K562 (cell line): ENCODE measurements around the gene HCRTR2. TPM values are rescaled to one million over a fixed set of nuclear protein-coding genes. Genes with fewer than 3 reads are reported as not detected.

Experiments used
- ATAC-seq: fragments of 200-7000 bp; cut with Tn5 transposase; 3 replicates; pipeline ENCODE4 v1.9.1; 2020; ENCODE audit warnings: moderate library complexity
- BruUV-seq: library from RNA; stranded (reverse); fragments of 400-500 nt; replicated peaks from 2 replicates; lab custom pipeline; 2021; lab: Mats Ljungman, UMichigan
- CTCF ChIA-PET: fragments of 300-600 bp; formaldehyde crosslinking; extraction: SDS; loops from one replicate; lab custom pipeline; 2021; ENCODE audit warnings: low intra/inter-chr PET ratio; lab: Yijun Ruan, JAX
- POLR2A ChIA-PET: fragments of 300-600, 350-650 bp; sonication (Branson Sonifier 250); formaldehyde crosslinking; extraction: SDS; loops from one replicate; lab custom pipeline; 2021; ENCODE audit warnings: antibody characterized with exemption, inconsistent platforms; lab: Yijun Ruan, JAX
- DNase-seq, 4 experiments: peaks; one replicate each; pipeline versions ENCODE4 v3.0.0 to v3.0.0-alpha.2; 2011 to 2018; ENCODE audit warnings: low spot score in 3 of 4, mixed read lengths in 3 of 4; ENCODE audit errors: extremely low read depth in 1 of 4
- FAIRE-seq: peaks from 2 replicates; lab custom pipeline; 2011; peaks lifted over from hg19 to GRCh38; lab: Jason Lieb, UNC
- H2AFZ ChIP-seq: 2 replicates; pipeline ENCODE4 v1.6.0; 2011; ENCODE audit warnings: low read depth, low read length, control low read depth, inconsistent platforms
- H3K27ac ChIP-seq: fragments of 200-600 bp; 3 replicates; pipeline ENCODE4 v1.8.0; 2011; ENCODE audit warnings: low read depth, mild to moderate bottlenecking, control low read depth, inconsistent platforms, low read length, moderate library complexity, mixed read lengths; ENCODE audit errors: extremely low read depth
- H3K27me3 ChIP-seq, 2 experiments: fragments of 300-600 bp in 1 of 2; 2 replicates in 1 of 2; 3 replicates in 1 of 2; pipeline versions ENCODE4 v1.6.0 to v1.8.0; 2011; ENCODE audit warnings: inconsistent platforms in 2 of 2, low read length in 2 of 2, mild to moderate bottlenecking in 1 of 2, mixed read lengths in 1 of 2, moderate library complexity in 1 of 2; ENCODE audit not compliant: control insufficient read depth in 2 of 2, insufficient read depth in 2 of 2
- H3K36me3 ChIP-seq: fragments of 300-600 bp; 3 replicates; pipeline ENCODE4 v1.8.0; 2011; ENCODE audit warnings: mild to moderate bottlenecking, low read length, inconsistent platforms; ENCODE audit not compliant: control insufficient read depth, insufficient read depth
- H3K4me1 ChIP-seq, 2 experiments: fragments of 200-600 bp in 1 of 2; replicated peaks in 1 of 2; 2 replicates in 1 of 2; 3 replicates in 1 of 2; pipeline versions ENCODE4 v1.5.1 to v1.8.0; 2011; ENCODE audit warnings: inconsistent platforms in 2 of 2, low read length in 2 of 2, mild to moderate bottlenecking in 1 of 2, mixed read lengths in 1 of 2, moderate library complexity in 1 of 2; ENCODE audit not compliant: control insufficient read depth in 2 of 2, insufficient read depth in 2 of 2
- H3K4me2 ChIP-seq: 2 replicates; pipeline ENCODE4 v1.6.1; 2011; ENCODE audit warnings: low read length, control low read depth, inconsistent platforms, mixed read lengths; ENCODE audit not compliant: insufficient read depth
- H3K4me3 ChIP-seq: fragments of 200-600 bp; sonication (generic), shearing (Covaris generic); 2 replicates; pipeline ENCODE4 v1.5.1; 2016; ENCODE audit warnings: control low read depth, inconsistent platforms
- H3K79me2 ChIP-seq: fragments of 200-600 bp; 3 replicates; pipeline ENCODE4 v1.8.0; 2011; ENCODE audit warnings: low read length, inconsistent platforms; ENCODE audit not compliant: control insufficient read depth, insufficient read depth
- H3K9ac ChIP-seq, 2 experiments: 2 replicates each; pipeline versions ENCODE4 v1.6.0 to v1.6.1; 2011; ENCODE audit warnings: low read depth in 2 of 2, low read length in 2 of 2, control low read depth in 1 of 2, inconsistent platforms in 1 of 2, mild to moderate bottlenecking in 1 of 2, mixed read lengths in 1 of 2; ENCODE audit not compliant: insufficient read depth in 1 of 2
- H3K9me1 ChIP-seq: one replicate; pipeline ENCODE4 v1.6.0; 2011; ENCODE audit warnings: inconsistent platforms, mild to moderate bottlenecking, low read length, moderate library complexity; ENCODE audit not compliant: control insufficient read depth, insufficient read depth
- H3K9me3 ChIP-seq: replicated peaks from 2 replicates; pipeline ENCODE4 v1.5.1; 2011; ENCODE audit warnings: low read depth, low read length, inconsistent platforms; ENCODE audit not compliant: control insufficient read depth, insufficient read depth
- H4K20me1 ChIP-seq: replicated peaks from 2 replicates; pipeline ENCODE4 v1.6.1; 2011; ENCODE audit warnings: low read length, inconsistent platforms, mixed read lengths; ENCODE audit not compliant: control insufficient read depth, insufficient read depth
- ARID3B ChIP-seq: fragments of 250-450 bp; sonication (Bioruptor Pico); IDR thresholded peaks from 2 replicates; pipeline ENCODE4 v1.4.0; 2020; ENCODE audit warnings: borderline replicate concordance
- CBX3 ChIP-seq, 2 experiments: IDR thresholded peaks; 1 replicate in 1 of 2; 2 replicates in 1 of 2; pipeline ENCODE4 v1.6.1; 2012; ENCODE audit warnings: inconsistent platforms in 2 of 2, low read length in 2 of 2, borderline replicate concordance in 1 of 2, control low read depth in 1 of 2
- E2F6 ChIP-seq, 2 experiments: IDR thresholded peaks; 2 replicates each; pipeline ENCODE4 v1.6.1; 2011; ENCODE audit warnings: borderline replicate concordance in 1 of 2, control low read depth in 1 of 2, low read depth in 1 of 2, low read length in 1 of 2, mild to moderate bottlenecking in 1 of 2, mixed read lengths in 1 of 2, moderate library complexity in 1 of 2; ENCODE audit not compliant: insufficient read depth in 1 of 2, insufficient read length in 1 of 2, poor library complexity in 1 of 2, severe bottlenecking in 1 of 2; ENCODE audit errors: extremely low read depth in 1 of 2
- KDM4B ChIP-seq, 2 experiments: fragments of 450-650 bp in 1 of 2; sonication (generic) in 1 of 2; IDR thresholded peaks; 2 replicates each; pipeline ENCODE4 v1.6.1; 2016 to 2017; ENCODE audit warnings: borderline replicate concordance in 2 of 2, antibody characterized with exemption in 1 of 2, low read depth in 1 of 2, mild to moderate bottlenecking in 1 of 2
- KLF6 ChIP-seq: fragments of 250-450 bp; sonication (Bioruptor Pico); IDR thresholded peaks from 2 replicates; pipeline ENCODE4 v1.4.0; 2020; ENCODE audit warnings: mild to moderate bottlenecking, moderate library complexity, borderline replicate concordance
- LCOR ChIP-seq: sonication (generic); formaldehyde crosslinking; IDR thresholded peaks from 2 replicates; pipeline ENCODE4 v1.8.0; 2022; ENCODE audit warnings: mild to moderate bottlenecking, missing genetic modification reagents
- MCM2 ChIP-seq: fragments of 450-650 bp; IDR thresholded peaks from 2 replicates; pipeline ENCODE4 v1.6.1; 2017; ENCODE audit warnings: low read depth, mild to moderate bottlenecking
- PATZ1 ChIP-seq: fragments of 250-450 bp; sonication (Bioruptor Pico); IDR thresholded peaks from 2 replicates; pipeline ENCODE4 v1.5.0; 2020; ENCODE audit warnings: mild to moderate bottlenecking, borderline replicate concordance
- PHB2 ChIP-seq: fragments of 450-650 bp; IDR thresholded peaks from 2 replicates; pipeline ENCODE4 v1.6.1; 2017; ENCODE audit warnings: low read depth
- PTBP1 ChIP-seq: fragments of 200-400 bp; formaldehyde crosslinking; IDR thresholded peaks from 2 replicates; pipeline ENCODE4 v1.6.1; 2017; ENCODE audit warnings: low read depth, low read length
- TAF9B ChIP-seq: fragments of 450-650 bp; IDR thresholded peaks from 2 replicates; pipeline ENCODE4 v1.6.1; 2018; ENCODE audit warnings: mild to moderate bottlenecking; ENCODE audit not compliant: partially characterized antibody
- ZNF175 ChIP-seq: fragments of 200-800 bp; sonication (Bioruptor generic); IDR thresholded peaks from 2 replicates; pipeline ENCODE4 v1.6.1; 2016; ENCODE audit warnings: low read depth, mild to moderate bottlenecking, missing genetic modification characterization, missing compliant biosample characterization
- ZNF224 ChIP-seq: sonication (generic); formaldehyde crosslinking; IDR thresholded peaks from 2 replicates; pipeline ENCODE4 v1.8.0; 2022; ENCODE audit warnings: mild to moderate bottlenecking, missing genetic modification reagents
- ZNF586 ChIP-seq: fragments of 450-650 bp; formaldehyde crosslinking; conservative IDR thresholded peaks from 2 replicates; pipeline ENCODE4 v1.4.0; 2020; ENCODE audit warnings: mild to moderate bottlenecking, moderate library complexity
- WGBS: fragments of 100-300 bp; shearing (Covaris generic); methylation state at CpG from one replicate; pipeline ENCODE4 v1.1.6; 2016; ENCODE audit warnings: low coverage, mixed read lengths; ENCODE audit not compliant: insufficient coverage; ENCODE audit errors: missing lambda C conversion rate; 5-methylcytosine and 5-hydroxymethylcytosine counted together
- in situ Hi-C: fragments of 300-500 bp; cut with MboI; formaldehyde crosslinking; loops from 4 replicates; pipeline ENCODE4 v1.15.0; 2018; ENCODE audit warnings: inconsistent platforms, mixed read lengths
- intact Hi-C: fragments of 100-400 bp; cut with micrococcal nuclease; formaldehyde crosslinking; loops from 2 replicates; pipeline ENCODE4 v1.14.2; 2022
- polyA plus RNA-seq, 8 experiments: library from polyadenylated mRNA; depleted of rRNA in 4 of 8; stranded (reverse) in 5 of 8; unstranded in 3 of 8; fragments of >200 nt; fragmentation: Nextera tagmentation in 2 of 8; fragmentation: Illumina TruSeq in 1 of 8; extraction: Ambion mirVana in 2 of 8; extraction: Trizol in 1 of 8; gene quantifications; 2 replicates each; pipeline versions ENCODE4 v1.2.1 to v1.2.3, GENCODE V29; 2011 to 2014; ENCODE audit warnings: inconsistent platforms in 1 of 8, missing spikeins in 1 of 8
- total RNA-seq, 7 experiments: library from RNA; depleted of rRNA in 6 of 7; stranded (reverse); fragments of >200 nt in 6 of 7; fragmentation: Illumina TruSeq in 2 of 7; extraction: Trizol in 2 of 7; gene quantifications; 2 replicates each; pipeline versions ENCODE4 v1.2.1 to v1.2.3, GENCODE V29; 2011 to 2021; ENCODE audit warnings: low replicate concordance in 1 of 7
- TF ChIP-seq, protein P1 (sequence below), 2 experiments: fragments of 450-650 bp in 1 of 2; sonication (generic) in 1 of 2; formaldehyde crosslinking in 1 of 2; IDR thresholded peaks in 1 of 2; conservative IDR thresholded peaks in 1 of 2; 2 replicates each; pipeline versions ENCODE4 v1.6.1 to v1.8.1; 2016 to 2023; ENCODE audit warnings: mild to moderate bottlenecking in 2 of 2, moderate library complexity in 2 of 2, inconsistent platforms in 1 of 2, missing genetic modification reagents in 1 of 2
- TF ChIP-seq, protein P2 (sequence below): fragments of 450-650 bp; IDR thresholded peaks from 2 replicates; pipeline ENCODE4 v1.6.1; 2016; ENCODE audit warnings: low read depth, mild to moderate bottlenecking, moderate library complexity

HCRTR2 gene
- total and polyA plus RNA-seq, 9 of the 15 experiments (the other 6 are each of a cell fraction or from before 2014, with no cell fraction given), result not detected

DNA sequence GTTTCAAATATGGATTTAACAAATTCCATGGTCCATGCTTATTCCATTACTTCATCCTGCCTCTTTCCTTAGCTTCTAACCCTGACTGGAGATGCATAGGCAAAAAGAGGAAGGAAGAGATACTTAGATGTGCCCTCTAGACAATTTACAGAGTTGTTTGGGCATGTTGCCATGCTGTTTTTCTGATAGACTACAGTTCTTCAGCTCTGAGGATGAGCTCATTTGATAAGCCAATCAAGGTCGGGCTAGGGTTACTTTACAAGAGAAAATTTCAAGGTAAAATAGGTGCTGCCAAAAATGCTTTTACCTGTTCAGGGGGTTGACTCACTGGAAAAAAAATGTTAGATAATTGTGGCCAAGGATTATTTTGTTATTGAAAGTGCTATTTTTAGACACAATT is 5.9 kb downstream of the HCRTR2 start:
- no peaks in the 10 kb centered on the region for H3K4me1 ChIP-seq
- H3K27ac ChIP-seq, result no peak overlapping the region
- H3K9ac ChIP-seq, result no peak overlapping the region
- no peak overlapping the region for H2AFZ ChIP-seq
- 0% methylated on average over 1 of the region's 1 CpG for WGBS
- ChIA-PET POLR2A (no interaction called here), CTCF (no interaction called here)
- in situ Hi-C loops (no loop called here), intact Hi-C loops (no loop called here)
- H3K27me3 ChIP-seq, result no peaks in the 10 kb centered on the region
- no peaks in the 10 kb centered on the region for H3K9me3 ChIP-seq
- H4K20me1 ChIP-seq, result no peaks in the 10 kb centered on the region
- no peak overlapping the region for H3K4me3 ChIP-seq
- no peaks in the 10 kb centered on the region for H3K9me1 ChIP-seq
- ATAC-seq, result no peak
- no TSS peak for BruUV-seq
- no peak for FAIRE-seq
- no peaks in the 10 kb centered on the region for H3K79me2 ChIP-seq
- DNase-seq, result no peak
- H3K36me3 ChIP-seq, result no peaks in the 10 kb centered on the region
- H3K4me2 ChIP-seq, result no peak overlapping the region
- TF ChIP-seq PTBP1 (no peak), MCM2 (no peak), ZNF586 (no peak), KLF6 (CRISPR knock-in tag) (no peak), CBX3 (IDR thresholded peaks at IDR 0.05; ENCODE audit: borderline replicate concordance in 1 of 2, low read length in 2 of 2) (no peak), ZNF224 (no peak), ZNF175 (CRISPR knock-in tag) (no peak), LCOR (no peak), PHB2 (no peak), TAF9B (no peak), ARID3B (CRISPR knock-in tag) (no peak), KDM4B (IDR thresholded peaks at IDR 0.05; ENCODE audit: borderline replicate concordance in 2 of 2, low read depth in 1 of 2) (no peak), PATZ1 (CRISPR knock-in tag) (no peak), E2F6 (IDR thresholded peaks at IDR 0.05; ENCODE audit: borderline replicate concordance in 1 of 2, extremely low read depth in 1 of 2, insufficient read depth in 1 of 2, insufficient read length in 1 of 2, low read depth in 1 of 2, low read length in 1 of 2, poor library complexity in 1 of 2, severe bottlenecking in 1 of 2) (no peak)
- TF ChIP-seq, protein P1, sequence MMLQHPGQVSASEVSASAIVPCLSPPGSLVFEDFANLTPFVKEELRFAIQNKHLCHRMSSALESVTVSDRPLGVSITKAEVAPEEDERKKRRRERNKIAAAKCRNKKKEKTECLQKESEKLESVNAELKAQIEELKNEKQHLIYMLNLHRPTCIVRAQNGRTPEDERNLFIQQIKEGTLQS (IDR thresholded peaks at IDR 0.05), result no peak
- TF ChIP-seq, protein P1 (CRISPR knock-in tag; conservative IDR thresholded peaks at IDR 0.05), result no peak
- TF ChIP-seq, protein P2, sequence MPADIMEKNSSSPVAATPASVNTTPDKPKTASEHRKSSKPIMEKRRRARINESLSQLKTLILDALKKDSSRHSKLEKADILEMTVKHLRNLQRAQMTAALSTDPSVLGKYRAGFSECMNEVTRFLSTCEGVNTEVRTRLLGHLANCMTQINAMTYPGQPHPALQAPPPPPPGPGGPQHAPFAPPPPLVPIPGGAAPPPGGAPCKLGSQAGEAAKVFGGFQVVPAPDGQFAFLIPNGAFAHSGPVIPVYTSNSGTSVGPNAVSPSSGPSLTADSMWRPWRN, result no peak
